Measurements from ENCODE around the gene BRCA2. TPM values are rescaled to one million over a fixed set of nuclear protein-coding genes. Genes with fewer than 3 reads are reported as not detected.
A peak's percentile ranks its signal among the peaks of the same experiment; 100 is the strongest.

BRCA2 gene
- total RNA-seq, 1 donor from 2014 or later, result 14.7 TPM

- Mint-ChIP-seq H3K9me3 (ENCODE audit: low read depth) (peaks cover 3% of the 10 kb centered on the region), H3K27ac (no peak overlapping the region), H3K36me3 (ENCODE audit: insufficient read depth) (peaks cover 21% of the 10 kb centered on the region), H3K4me1 (ENCODE audit: low read depth) (peaks cover 13% of the 10 kb centered on the region), H3K27me3 (peaks cover 8% of the 10 kb centered on the region), H3K4me3 (ENCODE audit: low read depth) (no peak overlapping the region)
- DNase-seq (ENCODE audit: low spot score, unreplicated experiment), result no peak
- TF ChIP-seq CTCF (IDR thresholded peaks at IDR 0.05; ENCODE audit: unreplicated experiment), result no peak
Observed at GRCh38 chr13:32423592-32423991, 108.3 kb downstream of the BRCA2 start.

- peaks cover 8% of the 10 kb centered on the region for H3K27me3 Mint-ChIP-seq
- H3K4me3 Mint-ChIP-seq (ENCODE audit: low read depth), result no peak overlapping the region
- H3K27ac Mint-ChIP-seq, result no peak overlapping the region
Observed at GRCh38 chr13:32425158-32425557, 109.8 kb downstream of the BRCA2 start.

GRCh38 chr13:32426191-32426989, 111.1 kb downstream of the BRCA2 start:
- DNase-seq (ENCODE audit: low spot score, unreplicated experiment), result no peak
- H3K4me1 Mint-ChIP-seq (ENCODE audit: low read depth), result peaks cover 17% of the 10 kb centered on the region
- peak overlapping the region; percentile 79 for H3K4me3 Mint-ChIP-seq (ENCODE audit: low read depth)
- peaks cover 19% of the 10 kb centered on the region for H3K36me3 Mint-ChIP-seq (ENCODE audit: insufficient read depth)
- H3K27me3 Mint-ChIP-seq, result peaks cover 8% of the 10 kb centered on the region
- no peak for TF ChIP-seq CTCF (IDR thresholded peaks at IDR 0.05; ENCODE audit: unreplicated experiment)
- peak overlapping the region; percentile 93 for H3K27ac Mint-ChIP-seq
- no peaks in the 10 kb centered on the region for H3K9me3 Mint-ChIP-seq (ENCODE audit: low read depth)

More at GRCh38 chr13:32425158-32425557, 109.8 kb downstream of the BRCA2 start:
- TF ChIP-seq CTCF (IDR thresholded peaks at IDR 0.05; ENCODE audit: unreplicated experiment), result no peak
- peaks cover 17% of the 10 kb centered on the region for H3K4me1 Mint-ChIP-seq (ENCODE audit: low read depth)
- DNase-seq (ENCODE audit: low spot score, unreplicated experiment), result no peak
- H3K36me3 Mint-ChIP-seq (ENCODE audit: insufficient read depth), result peaks cover 17% of the 10 kb centered on the region
- no peaks in the 10 kb centered on the region for H3K9me3 Mint-ChIP-seq (ENCODE audit: low read depth)

GRCh38 chr13:32426990-32427851, 111.9 kb downstream of the BRCA2 start:
- Mint-ChIP-seq H3K4me1 (ENCODE audit: low read depth) (peaks cover 17% of the 10 kb centered on the region), H3K9me3 (ENCODE audit: low read depth) (no peaks in the 10 kb centered on the region), H3K4me3 (ENCODE audit: low read depth) (peak overlapping the region; percentile 81), H3K27ac (peak overlapping the region; percentile 93), H3K27me3 (peaks cover 8% of the 10 kb centered on the region), H3K36me3 (ENCODE audit: insufficient read depth) (peaks cover 19% of the 10 kb centered on the region)
- DNase-seq (ENCODE audit: low spot score, unreplicated experiment), result peak; percentile 37
- no peak for TF ChIP-seq CTCF (IDR thresholded peaks at IDR 0.05; ENCODE audit: unreplicated experiment)

- peaks cover 17% of the 10 kb centered on the region for H3K4me1 Mint-ChIP-seq (ENCODE audit: low read depth)
- H3K4me3 Mint-ChIP-seq (ENCODE audit: low read depth), result peak within 1 kb of the TSS; percentile 81
- H3K9me3 Mint-ChIP-seq (ENCODE audit: low read depth), result no peaks in the 10 kb centered on the region
- TF ChIP-seq CTCF (IDR thresholded peaks at IDR 0.05; ENCODE audit: unreplicated experiment), result no peak
- H3K27ac Mint-ChIP-seq, result peak within 1 kb of the TSS; percentile 94
- peaks cover 23% of the 10 kb centered on the region for H3K36me3 Mint-ChIP-seq (ENCODE audit: insufficient read depth)
- DNase-seq (ENCODE audit: low spot score, unreplicated experiment), result peak; percentile 68
- H3K27me3 Mint-ChIP-seq, result peaks cover 8% of the 10 kb centered on the region
Observed at GRCh38 chr13:32427852-32428580, 112.7 kb downstream of the BRCA2 start, which contains the start of gene N4BP2L1. TSS of gene N4BP2L1 (minus strand) at chr13:32428130. CDS start at chr13:32428082, 48 bp downstream.

Data from progenitor cell of endocrine pancreas (in vitro differentiated cells).